Spleen (tissue), 11 donors: Measurements from ENCODE around the gene C21orf91. TPM values are rescaled to one million over a fixed set of nuclear protein-coding genes. Genes with fewer than 3 reads are reported as not detected.
A peak's percentile ranks its signal among the peaks of the same experiment; 100 is the strongest.

Experiments
- DNase-seq: peaks from one replicate; pipeline ENCODE4 v3.0.0-alpha.2; 2020
- H3K27ac ChIP-seq, 8 donors: fragments of 200-600 bp; sonication (generic) in 7 of 8; 1 replicate in 4 of 8; 2 replicates in 4 of 8; pipeline versions ENCODE4 v1.5.0 to v1.8.0; 2016 to 2021; ENCODE audit warnings: inconsistent platforms in 4 of 8, mild to moderate bottlenecking in 4 of 8, moderate library complexity in 1 of 8
- H3K27me3 ChIP-seq, 7 donors: fragments of 200-600 bp; sonication (generic) in 6 of 7; replicated peaks in 1 of 7; 1 replicate in 4 of 7; 2 replicates in 3 of 7; pipeline versions ENCODE4 v1.5.0 to v1.8.0; 2016 to 2021; ENCODE audit warnings: inconsistent platforms in 3 of 7, mild to moderate bottlenecking in 1 of 7
- H3K36me3 ChIP-seq, 6 donors: fragments of 200-600 bp; sonication (generic) in 5 of 6; 1 replicate in 4 of 6; 2 replicates in 2 of 6; pipeline versions ENCODE4 v1.5.0 to v1.8.0; 2016 to 2021; ENCODE audit warnings: inconsistent platforms in 2 of 6
- H3K4me1 ChIP-seq, 6 donors: fragments of 200-600 bp; sonication (generic) in 5 of 6; 1 replicate in 3 of 6; 2 replicates in 3 of 6; pipeline versions ENCODE4 v1.5.0 to v1.8.0; 2016 to 2021; ENCODE audit warnings: inconsistent platforms in 3 of 6
- H3K4me3 ChIP-seq, 8 donors: fragments of 200-600 bp; sonication (generic) in 7 of 8; 1 replicate in 4 of 8; 2 replicates in 4 of 8; pipeline versions ENCODE4 v1.5.0 to v1.8.0; 2016 to 2021; ENCODE audit warnings: inconsistent platforms in 4 of 8, mild to moderate bottlenecking in 4 of 8, moderate library complexity in 2 of 8
- H3K9me3 ChIP-seq, 8 donors: fragments of 200-600 bp; sonication (generic) in 7 of 8; 1 replicate in 4 of 8; 2 replicates in 4 of 8; pipeline versions ENCODE4 v1.5.0 to v1.8.0; 2016 to 2021; ENCODE audit warnings: inconsistent platforms in 4 of 8
- CTCF ChIP-seq, 11 experiments: fragments of 200-600 bp in 7 of 11; fragments of 450-650 bp in 4 of 11; sonication (generic) in 4 of 11; IDR thresholded peaks in 8 of 11; conservative IDR thresholded peaks in 3 of 11; 1 replicate in 7 of 11; 2 replicates in 4 of 11; pipeline versions ENCODE4 v1.4.0 to v1.8.0; 2016 to 2021; ENCODE audit warnings: antibody characterized with exemption in 11 of 11, inconsistent platforms in 4 of 11, mild to moderate bottlenecking in 1 of 11
- POLR2A ChIP-seq, 3 donors: fragments of 450-650 bp; IDR thresholded peaks; one replicate each; pipeline ENCODE4 v1.5.1; 2017; ENCODE audit warnings: antibody characterized with exemption in 3 of 3, mild to moderate bottlenecking in 1 of 3
- POLR2AphosphoS5 ChIP-seq, 3 donors: sonication (generic); formaldehyde crosslinking; IDR thresholded peaks; one replicate each; pipeline ENCODE4 v1.5.1; 2017; ENCODE audit warnings: antibody characterized with exemption in 3 of 3
- WGBS, 5 donors: extraction: QIAGEN DNeasy Blood & Tissue Kit in 3 of 5; methylation state at CpG; one replicate each; pipeline versions ENCODE4 v1.1.5 to v1.1.7; 2013 to 2018; 5-methylcytosine and 5-hydroxymethylcytosine counted together
- intact Hi-C: fragments of 100-400 bp; cut with DNase I; formaldehyde crosslinking; loops from one replicate; pipeline ENCODE4 v1.15.0; 2023; ENCODE audit warnings: low total_unique reads
- polyA plus RNA-seq, 3 donors: library from polyadenylated mRNA; stranded (reverse); fragments of 200-250 nt; gene quantifications; one replicate each; pipeline ENCODE4 v1.2.1, GENCODE V29; 2013
- total RNA-seq, 7 donors: library from RNA; depleted of rRNA in 3 of 7; stranded (reverse); fragments of >200 nt in 3 of 7; fragmentation: NEBNext Ultra II Directional in 4 of 7; extraction: Animal tissue kit (Norgen Biotek cat#: 25700) in 4 of 7; gene quantifications; one replicate each; pipeline versions ENCODE4 v1.1.0 to v1.2.1, GENCODE V29; 2016 to 2021
- donor health status: healthy with polysubstance abuse.
- donor health status: DM: no; HTN: no; CAD: no; lungs with moderate emphysema.
- donor health status: DM: no; HTN: no; CAD: no.
- donor health status: Bipolar disorder and iron deficiency.
- donor health status: healthy.
- donor health status: DM: no; HTN: no; CAD: no.
- donor health status: DM: yes; HTN: yes; CAD: no.

The C21orf91 gene
- total and polyA plus RNA-seq, 10 donors = 4.2 to 28.6 (median 17.9) TPM

GRCh38 chr21:17785403-17785788 lies 33.8 kb downstream of the C21orf91 start:
- 91 to 98% (median 94%) methylated on average over 2 of the region's 2 CpGs for WGBS, 5 donors
- H3K4me3 ChIP-seq = no peak overlapping the region
- peaks cover 0 to 4% (median 0%) of the 10 kb centered on the region in 8 donors for H3K9me3 ChIP-seq
- DNase-seq = no peak
- no peaks in the 10 kb centered on the region for H3K27me3 ChIP-seq
- peaks cover 0 to 25% (median 5%) of the 10 kb centered on the region in 6 donors for H3K36me3 ChIP-seq
- peak overlapping the region in 7 of 8 donors; percentile 73 to 90 (median 88) for H3K27ac ChIP-seq
- H3K4me1 ChIP-seq = peaks cover 20 to 99% (median 71%) of the 10 kb centered on the region in 6 donors
- intact Hi-C loops = no loop called here
- TF ChIP-seq POLR2A (IDR thresholded peaks at IDR 0.05) (no peak), POLR2AphosphoS5 (IDR thresholded peaks at IDR 0.05) (no peak), CTCF (IDR thresholded peaks at IDR 0.05 in 8 of 11, conservative IDR thresholded peaks at IDR 0.05 in 3 of 11) (no peak)

GRCh38 chr21:17784604-17785402 lies 34.4 kb downstream of the C21orf91 start:
- H3K27me3 ChIP-seq = no peaks in the 10 kb centered on the region
- peak overlapping the region; percentile 66 to 90 (median 88) for H3K27ac ChIP-seq
- intact Hi-C loops = no loop called here
- 42 to 54% (median 46%) methylated on average over 6 of the region's 6 CpGs for WGBS, 5 donors
- H3K4me3 ChIP-seq = peak overlapping the region in 2 of 8 donors; percentile 2 to 55
- DNase-seq = no peak
- H3K36me3 ChIP-seq = peaks cover 0 to 25% (median 5%) of the 10 kb centered on the region in 6 donors
- peaks cover 20 to 99% (median 76%) of the 10 kb centered on the region in 6 donors for H3K4me1 ChIP-seq
- TF ChIP-seq CTCF (IDR thresholded peaks at IDR 0.05 in 8 of 11, conservative IDR thresholded peaks at IDR 0.05 in 3 of 11) = no peak
- TF ChIP-seq POLR2A (IDR thresholded peaks at IDR 0.05) = no peak
- TF ChIP-seq POLR2AphosphoS5 (IDR thresholded peaks at IDR 0.05) = no peak
- peaks cover 0 to 4% (median 0%) of the 10 kb centered on the region in 8 donors for H3K9me3 ChIP-seq

- WGBS, 5 donors = 24 to 40% (median 31%) methylated on average over 5 of the region's 5 CpGs
- intact Hi-C loops = no loop called here
- Histone ChIP-seq H3K27me3 (no peaks in the 10 kb centered on the region), H3K27ac (peak overlapping the region; percentile 66 to 90 (median 88)), H3K4me3 (peak overlapping the region in 2 of 8 donors; percentile 2 to 55), H3K9me3 (peaks cover 0 to 4% (median 0%) of the 10 kb centered on the region in 8 donors), H3K4me1 (peaks cover 20 to 99% (median 76%) of the 10 kb centered on the region in 6 donors), H3K36me3 (peaks cover 0 to 25% (median 5%) of the 10 kb centered on the region in 6 donors)
- no peak for TF ChIP-seq POLR2AphosphoS5 (IDR thresholded peaks at IDR 0.05)
- no peak for TF ChIP-seq POLR2A (IDR thresholded peaks at IDR 0.05)
- TF ChIP-seq CTCF (IDR thresholded peaks at IDR 0.05 in 8 of 11, conservative IDR thresholded peaks at IDR 0.05 in 3 of 11) = no peak
- no peak for DNase-seq
Observed at GRCh38 chr21:17784180-17784598, 35.0 kb downstream of the C21orf91 start.
